Measurements from ENCODE around the gene IL27RA. TPM values are rescaled to one million over a fixed set of nuclear protein-coding genes. Genes with fewer than 3 reads are reported as not detected.

Gene IL27RA
- total RNA-seq, result 1.9 and 3.2 TPM in 2 replicates

GRCh38 chr19:14031719-14032480, at the start of gene IL27RA:
IL27RA (plus strand) TSS chr19:14031762; CDS start chr19:14031873, 111 bp downstream.

GRCh38 chr19:14006085-14006765, 25.3 kb upstream of the IL27RA start, which contains the start of gene RFX1:
RFX1 (minus strand) TSS chr19:14006320; CDS start chr19:13993843, 12,477 bp downstream.

GRCh38 chr19:14027856-14028450, 3.6 kb upstream of the IL27RA start, which contains the start of gene RLN3:
RLN3 (plus strand) TSS chr19:14028148; CDS start chr19:14028205, 57 bp downstream.

GRCh38 chr19:14061751-14062557, 30.4 kb downstream of the IL27RA start, which contains the start of gene PALM3:
PALM3 (minus strand) TSS chr19:14062076; CDS start chr19:14061980, 96 bp downstream.

GRCh38 chr19:14072535-14073260, 41.1 kb downstream of the IL27RA start, which contains the start of gene MISP3:
MISP3 (plus strand) TSS chr19:14072786; CDS start chr19:14073310, 524 bp downstream.

GRCh38 chr19:14085309-14085995, 53.9 kb downstream of the IL27RA start, which contains the start of gene C19orf67:
C19orf67 (minus strand) TSS chr19:14085783; CDS start chr19:14085627, 156 bp downstream.

GRCh38 chr19:14090509-14091080, 59.0 kb downstream of the IL27RA start, which contains the start of gene SAMD1:
SAMD1 (minus strand) TSS chr19:14090751.

Other genes starting within 250 kb of the IL27RA start
- 4.2 and 4.9 TPM in 2 replicates for gene ZSWIM4, start 236.3 kb upstream of the IL27RA start, total RNA-seq
- gene NANOS3, start 154.6 kb upstream of the IL27RA start, total RNA-seq, result not detected in 2 replicates
- 0.19 and 0.20 TPM in 2 replicates for gene BRME1, start 125.6 kb upstream of the IL27RA start, total RNA-seq
- gene CC2D1A, start 125.6 kb upstream of the IL27RA start, total RNA-seq, result 14.4 and 20.3 TPM in 2 replicates
- 5.7 and 8.3 TPM in 2 replicates for gene PODNL1, start 93.3 kb upstream of the IL27RA start, total RNA-seq
- 8.2 and 9.0 TPM in 2 replicates for gene DCAF15, start 79.3 kb upstream of the IL27RA start, total RNA-seq
- 3.9 and 4.5 TPM in 2 replicates for gene RFX1, start 25.4 kb upstream of the IL27RA start, total RNA-seq
- not detected in 2 replicates for gene RLN3, start 3.6 kb upstream of the IL27RA start, total RNA-seq
- 0.37 TPM in 1 of 2 replicates, not detected in the other for gene PALM3, start 30.3 kb downstream of the IL27RA start, total RNA-seq
- gene MISP3, start 41.0 kb downstream of the IL27RA start, total RNA-seq, result 1.4 and 1.8 TPM in 2 replicates
- gene C19orf67, start 54.0 kb downstream of the IL27RA start, total RNA-seq, result not detected in 2 replicates
- gene SAMD1, start 59.0 kb downstream of the IL27RA start, total RNA-seq, result 38.7 and 44.5 TPM in 2 replicates
- gene PRKACA, start 86.0 kb downstream of the IL27RA start, total RNA-seq, result 77.6 and 82.4 TPM in 2 replicates
- 3.7 and 6.3 TPM in 2 replicates for gene ASF1B, start 104.8 kb downstream of the IL27RA start, total RNA-seq
- gene ADGRL1, start 174.4 kb downstream of the IL27RA start, total RNA-seq, result 22.0 and 22.7 TPM in 2 replicates

Measured in cardiac ventricle fibroblast (primary cell).